ENCODE data around the gene WWOX.

The WWOX gene

GRCh38 chr16:78251115-78251514 lies 151.7 kb downstream of the WWOX start:
- Histone ChIP-seq H3K9ac (ENCODE audit: low read depth in 1 of 2, low read length in 2 of 2) (no peak overlapping the region), H3K36me3 (ENCODE audit: control insufficient read depth in 2 of 2, insufficient read depth in 2 of 2, low read length in 2 of 2) (no peaks in the 10 kb centered on the region), H3K4me1 (ENCODE audit: control insufficient read depth in 2 of 2, insufficient read depth in 2 of 2, low read length in 2 of 2) (no peaks in the 10 kb centered on the region), H3K27me3 (ENCODE audit: control insufficient read depth in 2 of 2, insufficient read depth in 2 of 2, low read length in 2 of 2) (no peaks in the 10 kb centered on the region), H3K9me3 (ENCODE audit: control insufficient read depth in 2 of 2, low read length in 2 of 2) (no peaks in the 10 kb centered on the region), H3K4me3 (ENCODE audit: low read length in 2 of 2) (no peak overlapping the region), H3K27ac (ENCODE audit: low read depth in 2 of 2, low read length in 2 of 2) (no peak overlapping the region)

- no peak overlapping the region for H3K4me3 ChIP-seq (ENCODE audit: low read length in 2 of 2)
- H3K27ac ChIP-seq (ENCODE audit: low read depth in 2 of 2, low read length in 2 of 2): no peak overlapping the region
- no peaks in the 10 kb centered on the region for H3K27me3 ChIP-seq (ENCODE audit: control insufficient read depth in 2 of 2, insufficient read depth in 2 of 2, low read length in 2 of 2)
- no peak overlapping the region for H3K9ac ChIP-seq (ENCODE audit: low read depth in 1 of 2, low read length in 2 of 2)
- H3K4me1 ChIP-seq (ENCODE audit: control insufficient read depth in 2 of 2, insufficient read depth in 2 of 2, low read length in 2 of 2): no peaks in the 10 kb centered on the region
- H3K36me3 ChIP-seq (ENCODE audit: control insufficient read depth in 2 of 2, insufficient read depth in 2 of 2, low read length in 2 of 2): no peaks in the 10 kb centered on the region
- H3K9me3 ChIP-seq (ENCODE audit: control insufficient read depth in 2 of 2, low read length in 2 of 2): no peaks in the 10 kb centered on the region
Measured at GRCh38 chr16:78252757-78253156, 153.3 kb downstream of the WWOX start.

- Histone ChIP-seq H3K27ac (ENCODE audit: low read depth in 2 of 2, low read length in 2 of 2) (no peak overlapping the region), H3K4me1 (ENCODE audit: control insufficient read depth in 2 of 2, insufficient read depth in 2 of 2, low read length in 2 of 2) (no peaks in the 10 kb centered on the region), H3K4me3 (ENCODE audit: low read length in 2 of 2) (no peak overlapping the region), H3K27me3 (ENCODE audit: control insufficient read depth in 2 of 2, insufficient read depth in 2 of 2, low read length in 2 of 2) (no peaks in the 10 kb centered on the region), H3K9ac (ENCODE audit: low read depth in 1 of 2, low read length in 2 of 2) (no peak overlapping the region), H3K9me3 (ENCODE audit: control insufficient read depth in 2 of 2, low read length in 2 of 2) (no peaks in the 10 kb centered on the region), H3K36me3 (ENCODE audit: control insufficient read depth in 2 of 2, insufficient read depth in 2 of 2, low read length in 2 of 2) (no peaks in the 10 kb centered on the region)
Measured at GRCh38 chr16:78254841-78255240, 155.4 kb downstream of the WWOX start.

GRCh38 chr16:78256686-78257375 lies 157.4 kb downstream of the WWOX start:
- H3K36me3 ChIP-seq (ENCODE audit: control insufficient read depth in 2 of 2, insufficient read depth in 2 of 2, low read length in 2 of 2): no peaks in the 10 kb centered on the region
- H3K4me3 ChIP-seq (ENCODE audit: low read length in 2 of 2): no peak overlapping the region
- no peak overlapping the region for H3K27ac ChIP-seq (ENCODE audit: low read depth in 2 of 2, low read length in 2 of 2)

GRCh38 chr16:78257376-78257728 lies 157.9 kb downstream of the WWOX start:
- Histone ChIP-seq H3K9me3 (ENCODE audit: control insufficient read depth in 2 of 2, low read length in 2 of 2) (no peaks in the 10 kb centered on the region), H3K4me1 (ENCODE audit: control insufficient read depth in 2 of 2, insufficient read depth in 2 of 2, low read length in 2 of 2) (no peaks in the 10 kb centered on the region), H3K4me3 (ENCODE audit: low read length in 2 of 2) (no peak overlapping the region), H3K27ac (ENCODE audit: low read depth in 2 of 2, low read length in 2 of 2) (no peak overlapping the region), H3K36me3 (ENCODE audit: control insufficient read depth in 2 of 2, insufficient read depth in 2 of 2, low read length in 2 of 2) (no peaks in the 10 kb centered on the region), H3K9ac (ENCODE audit: low read depth in 1 of 2, low read length in 2 of 2) (no peak overlapping the region), H3K27me3 (ENCODE audit: control insufficient read depth in 2 of 2, insufficient read depth in 2 of 2, low read length in 2 of 2) (no peaks in the 10 kb centered on the region)

More at GRCh38 chr16:78256686-78257375, 157.4 kb downstream of the WWOX start:
- H3K9me3 ChIP-seq (ENCODE audit: control insufficient read depth in 2 of 2, low read length in 2 of 2): no peaks in the 10 kb centered on the region
- no peaks in the 10 kb centered on the region for H3K27me3 ChIP-seq (ENCODE audit: control insufficient read depth in 2 of 2, insufficient read depth in 2 of 2, low read length in 2 of 2)
- H3K4me1 ChIP-seq (ENCODE audit: control insufficient read depth in 2 of 2, insufficient read depth in 2 of 2, low read length in 2 of 2): no peaks in the 10 kb centered on the region
- no peak overlapping the region for H3K9ac ChIP-seq (ENCODE audit: low read depth in 1 of 2, low read length in 2 of 2)

- Histone ChIP-seq H3K4me1 (ENCODE audit: control insufficient read depth in 2 of 2, insufficient read depth in 2 of 2, low read length in 2 of 2) (no peaks in the 10 kb centered on the region), H3K27ac (ENCODE audit: low read depth in 2 of 2, low read length in 2 of 2) (peak overlapping the region in 1 of 2 donors; percentile 6), H3K27me3 (ENCODE audit: control insufficient read depth in 2 of 2, insufficient read depth in 2 of 2, low read length in 2 of 2) (no peaks in the 10 kb centered on the region), H3K9ac (ENCODE audit: low read depth in 1 of 2, low read length in 2 of 2) (no peak overlapping the region), H3K9me3 (ENCODE audit: control insufficient read depth in 2 of 2, low read length in 2 of 2) (no peaks in the 10 kb centered on the region), H3K4me3 (ENCODE audit: low read length in 2 of 2) (no peak overlapping the region), H3K36me3 (ENCODE audit: control insufficient read depth in 2 of 2, insufficient read depth in 2 of 2, low read length in 2 of 2) (no peaks in the 10 kb centered on the region)
Measured at GRCh38 chr16:78258375-78259065, 159.1 kb downstream of the WWOX start.

GRCh38 chr16:78259873-78260272 lies 160.4 kb downstream of the WWOX start:
- Histone ChIP-seq H3K9ac (ENCODE audit: low read depth in 1 of 2, low read length in 2 of 2) (no peak overlapping the region), H3K9me3 (ENCODE audit: control insufficient read depth in 2 of 2, low read length in 2 of 2) (no peaks in the 10 kb centered on the region), H3K27ac (ENCODE audit: low read depth in 2 of 2, low read length in 2 of 2) (no peak overlapping the region), H3K4me1 (ENCODE audit: control insufficient read depth in 2 of 2, insufficient read depth in 2 of 2, low read length in 2 of 2) (no peaks in the 10 kb centered on the region), H3K4me3 (ENCODE audit: low read length in 2 of 2) (no peak overlapping the region), H3K27me3 (ENCODE audit: control insufficient read depth in 2 of 2, insufficient read depth in 2 of 2, low read length in 2 of 2) (no peaks in the 10 kb centered on the region), H3K36me3 (ENCODE audit: control insufficient read depth in 2 of 2, insufficient read depth in 2 of 2, low read length in 2 of 2) (no peaks in the 10 kb centered on the region)

- Histone ChIP-seq H3K27me3 (ENCODE audit: control insufficient read depth in 2 of 2, insufficient read depth in 2 of 2, low read length in 2 of 2) (no peaks in the 10 kb centered on the region), H3K4me3 (ENCODE audit: low read length in 2 of 2) (no peak overlapping the region), H3K4me1 (ENCODE audit: control insufficient read depth in 2 of 2, insufficient read depth in 2 of 2, low read length in 2 of 2) (no peaks in the 10 kb centered on the region)
Measured at GRCh38 chr16:78264642-78265041, 165.2 kb downstream of the WWOX start.

GRCh38 chr16:78269256-78269655 lies 169.8 kb downstream of the WWOX start:
- Histone ChIP-seq H3K4me3 (ENCODE audit: low read length in 2 of 2) (no peak overlapping the region), H3K27ac (ENCODE audit: low read depth in 2 of 2, low read length in 2 of 2) (no peak overlapping the region), H3K27me3 (ENCODE audit: control insufficient read depth in 2 of 2, insufficient read depth in 2 of 2, low read length in 2 of 2) (no peaks in the 10 kb centered on the region), H3K9me3 (ENCODE audit: control insufficient read depth in 2 of 2, low read length in 2 of 2) (no peaks in the 10 kb centered on the region), H3K4me1 (ENCODE audit: control insufficient read depth in 2 of 2, insufficient read depth in 2 of 2, low read length in 2 of 2) (no peaks in the 10 kb centered on the region), H3K36me3 (ENCODE audit: control insufficient read depth in 2 of 2, insufficient read depth in 2 of 2, low read length in 2 of 2) (no peaks in the 10 kb centered on the region), H3K9ac (ENCODE audit: low read depth in 1 of 2, low read length in 2 of 2) (no peak overlapping the region)

More at GRCh38 chr16:78264642-78265041, 165.2 kb downstream of the WWOX start:
- Histone ChIP-seq H3K27ac (ENCODE audit: low read depth in 2 of 2, low read length in 2 of 2) (no peak overlapping the region), H3K9me3 (ENCODE audit: control insufficient read depth in 2 of 2, low read length in 2 of 2) (no peaks in the 10 kb centered on the region), H3K36me3 (ENCODE audit: control insufficient read depth in 2 of 2, insufficient read depth in 2 of 2, low read length in 2 of 2) (no peaks in the 10 kb centered on the region), H3K9ac (ENCODE audit: low read depth in 1 of 2, low read length in 2 of 2) (no peak overlapping the region)

- H3K4me3 ChIP-seq (ENCODE audit: low read length in 2 of 2): no peak overlapping the region
- H3K9ac ChIP-seq (ENCODE audit: low read depth in 1 of 2, low read length in 2 of 2): no peak overlapping the region
- H3K27me3 ChIP-seq (ENCODE audit: control insufficient read depth in 2 of 2, insufficient read depth in 2 of 2, low read length in 2 of 2): no peaks in the 10 kb centered on the region
- H3K9me3 ChIP-seq (ENCODE audit: control insufficient read depth in 2 of 2, low read length in 2 of 2): no peaks in the 10 kb centered on the region
- no peaks in the 10 kb centered on the region for H3K36me3 ChIP-seq (ENCODE audit: control insufficient read depth in 2 of 2, insufficient read depth in 2 of 2, low read length in 2 of 2)
- H3K4me1 ChIP-seq (ENCODE audit: control insufficient read depth in 2 of 2, insufficient read depth in 2 of 2, low read length in 2 of 2): no peaks in the 10 kb centered on the region
- H3K27ac ChIP-seq (ENCODE audit: low read depth in 2 of 2, low read length in 2 of 2): no peak overlapping the region
Measured at GRCh38 chr16:78271981-78272380, 172.5 kb downstream of the WWOX start.

Measured in mucosa of rectum (tissue), 2 donors.